ENCODE data around the gene DAPK1.

DAPK1 gene

GRCh38 chr9:87651431-87651830 is 153.8 kb downstream of the DAPK1 start:
- TF ChIP-seq ZNF274 (IDR thresholded peaks at IDR 0.05; ENCODE audit: low read depth, low read length), result no peak
- no peak overlapping the region for H3K4me3 ChIP-seq (ENCODE audit: low read length)

GRCh38 chr9:87653941-87654340 is 156.3 kb downstream of the DAPK1 start:
- no peak overlapping the region for H3K4me3 ChIP-seq (ENCODE audit: low read length)
- no peak for TF ChIP-seq ZNF274 (IDR thresholded peaks at IDR 0.05; ENCODE audit: low read depth, low read length)

- no peak overlapping the region for H3K4me3 ChIP-seq (ENCODE audit: low read length)
- no peak for TF ChIP-seq ZNF274 (IDR thresholded peaks at IDR 0.05; ENCODE audit: low read depth, low read length)
Observed at GRCh38 chr9:87655731-87656130, 158.1 kb downstream of the DAPK1 start.

GRCh38 chr9:87656485-87656884 is 158.8 kb downstream of the DAPK1 start:
- H3K4me3 ChIP-seq (ENCODE audit: low read length), result no peak overlapping the region
- no peak for TF ChIP-seq ZNF274 (IDR thresholded peaks at IDR 0.05; ENCODE audit: low read depth, low read length)

- no peak overlapping the region for H3K4me3 ChIP-seq (ENCODE audit: low read length)
- TF ChIP-seq ZNF274 (IDR thresholded peaks at IDR 0.05; ENCODE audit: low read depth, low read length), result no peak
Observed at GRCh38 chr9:87657190-87657589, 159.5 kb downstream of the DAPK1 start.

GRCh38 chr9:87657893-87658292 is 160.2 kb downstream of the DAPK1 start:
- TF ChIP-seq ZNF274 (IDR thresholded peaks at IDR 0.05; ENCODE audit: low read depth, low read length), result no peak
- no peak overlapping the region for H3K4me3 ChIP-seq (ENCODE audit: low read length)

- H3K4me3 ChIP-seq (ENCODE audit: low read length), result no peak overlapping the region
- no peak for TF ChIP-seq ZNF274 (IDR thresholded peaks at IDR 0.05; ENCODE audit: low read depth, low read length)
Observed at GRCh38 chr9:87658511-87658910, 160.8 kb downstream of the DAPK1 start.

- TF ChIP-seq ZNF274 (IDR thresholded peaks at IDR 0.05; ENCODE audit: low read depth, low read length), result no peak
- no peak overlapping the region for H3K4me3 ChIP-seq (ENCODE audit: low read length)
Observed at GRCh38 chr9:87659534-87660419, 162.1 kb downstream of the DAPK1 start.

GRCh38 chr9:87661241-87661640 is 163.6 kb downstream of the DAPK1 start:
- H3K4me3 ChIP-seq (ENCODE audit: low read length), result no peak overlapping the region
- TF ChIP-seq ZNF274 (IDR thresholded peaks at IDR 0.05; ENCODE audit: low read depth, low read length), result no peak

GRCh38 chr9:87662808-87663528 is 165.3 kb downstream of the DAPK1 start:
- H3K4me3 ChIP-seq (ENCODE audit: low read length), result no peak overlapping the region
- TF ChIP-seq ZNF274 (IDR thresholded peaks at IDR 0.05; ENCODE audit: low read depth, low read length), result no peak

GRCh38 chr9:87663556-87663955 is 165.9 kb downstream of the DAPK1 start:
- H3K4me3 ChIP-seq (ENCODE audit: low read length), result no peak overlapping the region
- TF ChIP-seq ZNF274 (IDR thresholded peaks at IDR 0.05; ENCODE audit: low read depth, low read length), result no peak

GRCh38 chr9:87664153-87665060 is 166.7 kb downstream of the DAPK1 start:
- no peak for TF ChIP-seq ZNF274 (IDR thresholded peaks at IDR 0.05; ENCODE audit: low read depth, low read length)
- H3K4me3 ChIP-seq (ENCODE audit: low read length), result no peak overlapping the region

GRCh38 chr9:87665505-87665904 is 167.8 kb downstream of the DAPK1 start:
- no peak for TF ChIP-seq ZNF274 (IDR thresholded peaks at IDR 0.05; ENCODE audit: low read depth, low read length)
- no peak overlapping the region for H3K4me3 ChIP-seq (ENCODE audit: low read length)

- H3K4me3 ChIP-seq (ENCODE audit: low read length), result no peak overlapping the region
- TF ChIP-seq ZNF274 (IDR thresholded peaks at IDR 0.05; ENCODE audit: low read depth, low read length), result no peak
Observed at GRCh38 chr9:87667164-87667738, 169.6 kb downstream of the DAPK1 start.

Data from GM08714 (cell line).